Measurements from ENCODE around the gene OSER1. TPM values are rescaled to one million over a fixed set of nuclear protein-coding genes. Genes with fewer than 3 reads are reported as not detected.

Gene OSER1
- polyA plus RNA-seq, 1 donor from 2014 or later = 43.9 TPM

- H3K9me2 ChIP-seq (ENCODE audit: insufficient read depth, low read length) = no peaks in the 10 kb centered on the region
- H3K4me3 ChIP-seq (ENCODE audit: low read length) = peak within 1 kb of the TSS; percentile 100
- peak within 1 kb of the TSS; percentile 100 for H3K9ac ChIP-seq (ENCODE audit: low read length)
- no peaks in the 10 kb centered on the region for H3K36me3 ChIP-seq (ENCODE audit: insufficient read depth, low read length)
- H3K4me2 ChIP-seq (ENCODE audit: low read length) = peak within 1 kb of the TSS; percentile 93
- peaks cover 24% of the 10 kb centered on the region for H3K79me2 ChIP-seq (replicated peaks; ENCODE audit: insufficient read depth, low read length)
- peak within 1 kb of the TSS; percentile 97 for H2AFZ ChIP-seq (ENCODE audit: low read depth, low read length)
- H4K20me1 ChIP-seq (ENCODE audit: insufficient read depth) = no peaks in the 10 kb centered on the region
- no peaks in the 10 kb centered on the region for H3K27me3 ChIP-seq (ENCODE audit: insufficient read depth, low read depth, low read length)
- H3K27ac ChIP-seq (ENCODE audit: low read length) = peak within 1 kb of the TSS; percentile 92
- no peaks in the 10 kb centered on the region for H3K9me3 ChIP-seq (ENCODE audit: low read length)
- peaks cover 4% of the 10 kb centered on the region for H3F3A ChIP-seq (ENCODE audit: insufficient read depth, low read length, poor library complexity, severe bottlenecking)
- TF ChIP-seq, protein P1, sequence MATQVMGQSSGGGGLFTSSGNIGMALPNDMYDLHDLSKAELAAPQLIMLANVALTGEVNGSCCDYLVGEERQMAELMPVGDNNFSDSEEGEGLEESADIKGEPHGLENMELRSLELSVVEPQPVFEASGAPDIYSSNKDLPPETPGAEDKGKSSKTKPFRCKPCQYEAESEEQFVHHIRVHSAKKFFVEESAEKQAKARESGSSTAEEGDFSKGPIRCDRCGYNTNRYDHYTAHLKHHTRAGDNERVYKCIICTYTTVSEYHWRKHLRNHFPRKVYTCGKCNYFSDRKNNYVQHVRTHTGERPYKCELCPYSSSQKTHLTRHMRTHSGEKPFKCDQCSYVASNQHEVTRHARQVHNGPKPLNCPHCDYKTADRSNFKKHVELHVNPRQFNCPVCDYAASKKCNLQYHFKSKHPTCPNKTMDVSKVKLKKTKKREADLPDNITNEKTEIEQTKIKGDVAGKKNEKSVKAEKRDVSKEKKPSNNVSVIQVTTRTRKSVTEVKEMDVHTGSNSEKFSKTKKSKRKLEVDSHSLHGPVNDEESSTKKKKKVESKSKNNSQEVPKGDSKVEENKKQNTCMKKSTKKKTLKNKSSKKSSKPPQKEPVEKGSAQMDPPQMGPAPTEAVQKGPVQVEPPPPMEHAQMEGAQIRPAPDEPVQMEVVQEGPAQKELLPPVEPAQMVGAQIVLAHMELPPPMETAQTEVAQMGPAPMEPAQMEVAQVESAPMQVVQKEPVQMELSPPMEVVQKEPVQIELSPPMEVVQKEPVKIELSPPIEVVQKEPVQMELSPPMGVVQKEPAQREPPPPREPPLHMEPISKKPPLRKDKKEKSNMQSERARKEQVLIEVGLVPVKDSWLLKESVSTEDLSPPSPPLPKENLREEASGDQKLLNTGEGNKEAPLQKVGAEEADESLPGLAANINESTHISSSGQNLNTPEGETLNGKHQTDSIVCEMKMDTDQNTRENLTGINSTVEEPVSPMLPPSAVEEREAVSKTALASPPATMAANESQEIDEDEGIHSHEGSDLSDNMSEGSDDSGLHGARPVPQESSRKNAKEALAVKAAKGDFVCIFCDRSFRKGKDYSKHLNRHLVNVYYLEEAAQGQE (IDR thresholded peaks at IDR 0.05; ENCODE audit: borderline replicate concordance) = peak; percentile 78
- TF ChIP-seq MXI1 (conservative IDR thresholded peaks at IDR 0.05; ENCODE audit: poor library complexity, severe bottlenecking) (peak; percentile 53), EZH2 (IDR thresholded peaks at IDR 0.05; ENCODE audit: borderline replicate concordance, insufficient read depth, low read length, poor library complexity, severe bottlenecking) (no peak), RAD21 (conservative IDR thresholded peaks at IDR 0.05) (no peak), EP300 (conservative IDR thresholded peaks at IDR 0.05; ENCODE audit: poor library complexity, severe bottlenecking) (peak; percentile 51), CTCF (IDR thresholded peaks at IDR 0.05; ENCODE audit: poor library complexity, severe bottlenecking) (no peak), TAF1 (IDR thresholded peaks at IDR 0.05; ENCODE audit: low read depth) (no peak), SMC3 (conservative IDR thresholded peaks at IDR 0.05; ENCODE audit: poor library complexity) (peak; percentile 18), POLR2AphosphoS5 (IDR thresholded peaks at IDR 0.05) (peak; percentile 90)
These were observed 36.6 kb upstream of the OSER1 start, which contains the start of gene GDAP1L1 for GRCh38 chr20:44247131-44247571. Gene GDAP1L1, plus strand, starts transcription at chr20:44247308. Its CDS starts 27 bp downstream, at chr20:44247335.

DNA sequence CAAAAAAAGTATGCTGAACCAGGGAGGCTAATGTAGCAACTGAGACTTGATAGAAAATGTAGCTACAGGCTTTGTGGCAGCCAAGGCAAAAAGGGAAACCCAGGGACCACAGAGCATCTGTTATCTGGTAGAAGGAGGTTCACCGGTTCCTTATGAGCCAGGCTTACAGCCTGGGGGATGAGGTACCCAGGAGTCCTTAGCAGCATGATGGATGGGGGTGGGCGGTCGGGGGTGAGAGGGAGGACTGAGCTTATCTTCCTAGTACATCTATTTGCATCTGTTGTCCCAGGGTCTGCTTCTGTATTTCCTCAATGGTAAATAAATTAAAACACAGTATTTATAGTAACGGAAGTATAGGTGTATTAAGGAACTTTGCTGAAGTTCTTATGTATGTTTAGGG is 35.4 kb upstream of the OSER1 start:
- TF ChIP-seq EZH2 (IDR thresholded peaks at IDR 0.05; ENCODE audit: borderline replicate concordance, insufficient read depth, low read length, poor library complexity, severe bottlenecking) (no peak), SMC3 (conservative IDR thresholded peaks at IDR 0.05; ENCODE audit: poor library complexity) (no peak), EP300 (conservative IDR thresholded peaks at IDR 0.05; ENCODE audit: poor library complexity, severe bottlenecking) (no peak), CTCF (IDR thresholded peaks at IDR 0.05; ENCODE audit: poor library complexity, severe bottlenecking) (no peak), MXI1 (conservative IDR thresholded peaks at IDR 0.05; ENCODE audit: poor library complexity, severe bottlenecking) (no peak), POLR2AphosphoS5 (IDR thresholded peaks at IDR 0.05) (no peak)
- TF ChIP-seq, protein P1 (IDR thresholded peaks at IDR 0.05; ENCODE audit: borderline replicate concordance) = no peak
- H3K79me2 ChIP-seq (replicated peaks; ENCODE audit: insufficient read depth, low read length) = peaks cover 24% of the 10 kb centered on the region
- no peaks in the 10 kb centered on the region for H3K36me3 ChIP-seq (ENCODE audit: insufficient read depth, low read length)
- no peaks in the 10 kb centered on the region for H3K27me3 ChIP-seq (ENCODE audit: insufficient read depth, low read depth, low read length)
- no peak overlapping the region for H3K27ac ChIP-seq (ENCODE audit: low read length)
- H4K20me1 ChIP-seq (ENCODE audit: insufficient read depth) = no peaks in the 10 kb centered on the region
- H3K9me2 ChIP-seq (ENCODE audit: insufficient read depth, low read length) = no peaks in the 10 kb centered on the region
- no peak overlapping the region for H3K4me3 ChIP-seq (ENCODE audit: low read length)
- peaks cover 4% of the 10 kb centered on the region for H3F3A ChIP-seq (ENCODE audit: insufficient read depth, low read length, poor library complexity, severe bottlenecking)
- no peak overlapping the region for H3K9ac ChIP-seq (ENCODE audit: low read length)
- H3K4me2 ChIP-seq (ENCODE audit: low read length) = peak overlapping the region; percentile 93
- H3K9me3 ChIP-seq (ENCODE audit: low read length) = no peaks in the 10 kb centered on the region
- no peak overlapping the region for H2AFZ ChIP-seq (ENCODE audit: low read depth, low read length)

Data from neural cell (in vitro differentiated cells).